Spleen (tissue), 11 donors: ENCODE data around the gene BNIPL. TPM values are rescaled to one million over a fixed set of nuclear protein-coding genes. Genes with fewer than 3 reads are reported as not detected.

Source experiments
- DNase-seq: peaks from one replicate; pipeline ENCODE4 v3.0.0-alpha.2; 2020
- H3K27ac ChIP-seq, 8 donors: fragments of 200-600 bp; sonication (generic) in 7 of 8; 1 replicate in 4 of 8; 2 replicates in 4 of 8; pipeline versions ENCODE4 v1.5.0 to v1.8.0; 2016 to 2021; ENCODE audit warnings: inconsistent platforms in 4 of 8, mild to moderate bottlenecking in 4 of 8, moderate library complexity in 1 of 8
- H3K27me3 ChIP-seq, 7 donors: fragments of 200-600 bp; sonication (generic) in 6 of 7; replicated peaks in 1 of 7; 1 replicate in 4 of 7; 2 replicates in 3 of 7; pipeline versions ENCODE4 v1.5.0 to v1.8.0; 2016 to 2021; ENCODE audit warnings: inconsistent platforms in 3 of 7, mild to moderate bottlenecking in 1 of 7
- H3K36me3 ChIP-seq, 6 donors: fragments of 200-600 bp; sonication (generic) in 5 of 6; 1 replicate in 4 of 6; 2 replicates in 2 of 6; pipeline versions ENCODE4 v1.5.0 to v1.8.0; 2016 to 2021; ENCODE audit warnings: inconsistent platforms in 2 of 6
- H3K4me1 ChIP-seq, 6 donors: fragments of 200-600 bp; sonication (generic) in 5 of 6; 1 replicate in 3 of 6; 2 replicates in 3 of 6; pipeline versions ENCODE4 v1.5.0 to v1.8.0; 2016 to 2021; ENCODE audit warnings: inconsistent platforms in 3 of 6
- H3K4me3 ChIP-seq, 8 donors: fragments of 200-600 bp; sonication (generic) in 7 of 8; 1 replicate in 4 of 8; 2 replicates in 4 of 8; pipeline versions ENCODE4 v1.5.0 to v1.8.0; 2016 to 2021; ENCODE audit warnings: inconsistent platforms in 4 of 8, mild to moderate bottlenecking in 4 of 8, moderate library complexity in 2 of 8
- H3K9me3 ChIP-seq, 8 donors: fragments of 200-600 bp; sonication (generic) in 7 of 8; 1 replicate in 4 of 8; 2 replicates in 4 of 8; pipeline versions ENCODE4 v1.5.0 to v1.8.0; 2016 to 2021; ENCODE audit warnings: inconsistent platforms in 4 of 8
- POLR2A ChIP-seq, 3 donors: fragments of 450-650 bp; IDR thresholded peaks; one replicate each; pipeline ENCODE4 v1.5.1; 2017; ENCODE audit warnings: antibody characterized with exemption in 3 of 3, mild to moderate bottlenecking in 1 of 3
- POLR2AphosphoS5 ChIP-seq, 3 donors: sonication (generic); formaldehyde crosslinking; IDR thresholded peaks; one replicate each; pipeline ENCODE4 v1.5.1; 2017; ENCODE audit warnings: antibody characterized with exemption in 3 of 3
- WGBS, 5 donors: extraction: QIAGEN DNeasy Blood & Tissue Kit in 3 of 5; methylation state at CpG; one replicate each; pipeline versions ENCODE4 v1.1.5 to v1.1.7; 2013 to 2018; 5-methylcytosine and 5-hydroxymethylcytosine counted together
- intact Hi-C: fragments of 100-400 bp; cut with DNase I; formaldehyde crosslinking; loops from one replicate; pipeline ENCODE4 v1.15.0; 2023; ENCODE audit warnings: low total_unique reads
- polyA plus RNA-seq, 3 donors: library from polyadenylated mRNA; stranded (reverse); fragments of 200-250 nt; gene quantifications; one replicate each; pipeline ENCODE4 v1.2.1, GENCODE V29; 2013
- total RNA-seq, 7 donors: library from RNA; depleted of rRNA in 3 of 7; stranded (reverse); fragments of >200 nt in 3 of 7; fragmentation: NEBNext Ultra II Directional in 4 of 7; extraction: Animal tissue kit (Norgen Biotek cat#: 25700) in 4 of 7; gene quantifications; one replicate each; pipeline versions ENCODE4 v1.1.0 to v1.2.1, GENCODE V29; 2016 to 2021
- TF ChIP-seq, protein P1 (sequence below), 11 experiments: fragments of 200-600 bp in 7 of 11; fragments of 450-650 bp in 4 of 11; sonication (generic) in 4 of 11; IDR thresholded peaks in 8 of 11; conservative IDR thresholded peaks in 3 of 11; 1 replicate in 7 of 11; 2 replicates in 4 of 11; pipeline versions ENCODE4 v1.4.0 to v1.8.0; 2016 to 2021; ENCODE audit warnings: antibody characterized with exemption in 11 of 11, inconsistent platforms in 4 of 11, mild to moderate bottlenecking in 1 of 11
- donor health status: healthy with polysubstance abuse.
- donor health status: DM: no; HTN: no; CAD: no; lungs with moderate emphysema.
- donor health status: DM: no; HTN: no; CAD: no.
- donor health status: Bipolar disorder and iron deficiency.
- donor health status: healthy.
- donor health status: DM: no; HTN: no; CAD: no.
- donor health status: DM: yes; HTN: yes; CAD: no.

BNIPL gene
- total and polyA plus RNA-seq, 10 donors = 0.33 to 1.4 (median 0.72) TPM

GRCh38 chr1:150999051-150999674 is 37.2 kb upstream of the BNIPL start:
- TF ChIP-seq POLR2AphosphoS5 (IDR thresholded peaks at IDR 0.05) (no peak), POLR2A (IDR thresholded peaks at IDR 0.05) (no peak)
- TF ChIP-seq, protein P1, sequence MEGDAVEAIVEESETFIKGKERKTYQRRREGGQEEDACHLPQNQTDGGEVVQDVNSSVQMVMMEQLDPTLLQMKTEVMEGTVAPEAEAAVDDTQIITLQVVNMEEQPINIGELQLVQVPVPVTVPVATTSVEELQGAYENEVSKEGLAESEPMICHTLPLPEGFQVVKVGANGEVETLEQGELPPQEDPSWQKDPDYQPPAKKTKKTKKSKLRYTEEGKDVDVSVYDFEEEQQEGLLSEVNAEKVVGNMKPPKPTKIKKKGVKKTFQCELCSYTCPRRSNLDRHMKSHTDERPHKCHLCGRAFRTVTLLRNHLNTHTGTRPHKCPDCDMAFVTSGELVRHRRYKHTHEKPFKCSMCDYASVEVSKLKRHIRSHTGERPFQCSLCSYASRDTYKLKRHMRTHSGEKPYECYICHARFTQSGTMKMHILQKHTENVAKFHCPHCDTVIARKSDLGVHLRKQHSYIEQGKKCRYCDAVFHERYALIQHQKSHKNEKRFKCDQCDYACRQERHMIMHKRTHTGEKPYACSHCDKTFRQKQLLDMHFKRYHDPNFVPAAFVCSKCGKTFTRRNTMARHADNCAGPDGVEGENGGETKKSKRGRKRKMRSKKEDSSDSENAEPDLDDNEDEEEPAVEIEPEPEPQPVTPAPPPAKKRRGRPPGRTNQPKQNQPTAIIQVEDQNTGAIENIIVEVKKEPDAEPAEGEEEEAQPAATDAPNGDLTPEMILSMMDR (IDR thresholded peaks at IDR 0.05 in 8 of 11, conservative IDR thresholded peaks at IDR 0.05 in 3 of 11) = no peak
- no peaks in the 10 kb centered on the region for H3K27me3 ChIP-seq
- no peak overlapping the region for H3K4me3 ChIP-seq
- intact Hi-C loops = no loop called here
- peaks cover 14 to 72% (median 46%) of the 10 kb centered on the region in 6 donors for H3K4me1 ChIP-seq
- H3K27ac ChIP-seq = peak overlapping the region in 5 of 8 donors; percentile 28 to 95 (median 51)
- DNase-seq = no peak
- H3K36me3 ChIP-seq = peaks cover 0 to 80% (median 28%) of the 10 kb centered on the region in 6 donors
- 29 to 58% (median 36%) methylated on average over 15 to 17 of the region's 17 CpGs for WGBS, 5 donors
- no peaks in the 10 kb centered on the region for H3K9me3 ChIP-seq

GRCh38 chr1:150999926-151000325 is 36.5 kb upstream of the BNIPL start:
- Histone ChIP-seq H3K4me1 (peaks cover 17 to 79% (median 53%) of the 10 kb centered on the region in 6 donors), H3K27me3 (no peaks in the 10 kb centered on the region)
- 56 to 74% (median 60%) methylated on average over 2 of the region's 2 CpGs for WGBS, 5 donors

DNA sequence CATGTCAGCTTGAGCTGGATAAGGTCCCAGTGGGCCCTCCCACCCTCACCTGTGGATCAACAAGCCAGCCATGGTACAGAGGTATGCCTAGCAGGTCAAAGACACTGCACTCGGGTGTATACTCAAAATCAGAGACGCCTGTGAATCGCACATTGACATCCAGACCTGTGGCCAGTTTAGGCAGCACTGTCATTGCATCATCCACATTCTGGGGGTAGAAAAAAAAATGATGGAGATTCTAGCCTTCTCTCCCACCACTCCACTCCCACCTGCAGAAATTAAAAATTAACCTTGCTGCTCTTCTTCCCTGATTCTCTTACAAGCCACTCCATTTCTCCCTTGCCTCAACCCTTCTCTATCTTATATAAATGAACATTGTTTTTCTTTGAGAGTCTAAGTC is 36.0 kb upstream of the BNIPL start:
- TF ChIP-seq POLR2A (IDR thresholded peaks at IDR 0.05) (no peak), POLR2AphosphoS5 (IDR thresholded peaks at IDR 0.05) (no peak)
- TF ChIP-seq, protein P1 (IDR thresholded peaks at IDR 0.05 in 8 of 11, conservative IDR thresholded peaks at IDR 0.05 in 3 of 11) = no peak
- Histone ChIP-seq H3K9me3 (no peaks in the 10 kb centered on the region), H3K4me1 (peaks cover 21 to 79% (median 57%) of the 10 kb centered on the region in 6 donors), H3K4me3 (no peak overlapping the region), H3K36me3 (peaks cover 0 to 70% (median 28%) of the 10 kb centered on the region in 6 donors), H3K27me3 (no peaks in the 10 kb centered on the region), H3K27ac (peak overlapping the region in 2 of 8 donors; percentile 91 to 95)
- intact Hi-C loops = no loop called here
- 89 to 98% (median 91%) methylated on average over 3 of the region's 3 CpGs for WGBS, 5 donors
- DNase-seq = no peak

More at GRCh38 chr1:150999926-151000325, 36.5 kb upstream of the BNIPL start:
- Histone ChIP-seq H3K9me3 (no peaks in the 10 kb centered on the region), H3K27ac (peak overlapping the region in 2 of 8 donors; percentile 61 to 95), H3K4me3 (no peak overlapping the region), H3K36me3 (peaks cover 0 to 75% (median 28%) of the 10 kb centered on the region in 6 donors)
- TF ChIP-seq, protein P1 (IDR thresholded peaks at IDR 0.05 in 8 of 11, conservative IDR thresholded peaks at IDR 0.05 in 3 of 11) = no peak
- TF ChIP-seq POLR2AphosphoS5 (IDR thresholded peaks at IDR 0.05) = no peak
- TF ChIP-seq POLR2A (IDR thresholded peaks at IDR 0.05) = no peak
- DNase-seq = no peak
- intact Hi-C loops = no loop called here

DNA sequence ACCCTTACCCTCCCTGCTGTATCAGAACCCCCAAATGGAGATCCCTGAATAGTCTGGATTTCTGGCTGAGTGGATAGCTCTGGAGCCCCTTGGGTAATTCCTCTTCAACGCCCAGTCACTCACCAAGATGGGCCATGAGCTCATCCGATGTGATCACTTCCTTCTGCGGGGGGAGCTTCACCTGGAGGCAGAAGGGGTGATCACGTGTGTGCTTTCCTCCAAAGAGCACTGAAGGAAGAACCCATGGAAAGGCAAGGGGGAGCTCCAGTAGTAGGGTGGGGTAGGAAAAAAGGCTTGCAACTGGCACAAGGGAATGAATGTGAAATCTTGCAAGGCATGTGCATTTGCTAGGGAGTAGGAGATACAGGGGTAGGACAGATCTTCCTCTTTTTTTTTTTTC is 34.8 kb upstream of the BNIPL start:
- Histone ChIP-seq H3K27me3 (no peaks in the 10 kb centered on the region), H3K27ac (peak overlapping the region in 7 of 8 donors; percentile 64 to 95 (median 86)), H3K4me3 (peak overlapping the region in 1 of 8 donors; percentile 87), H3K9me3 (no peaks in the 10 kb centered on the region), H3K36me3 (peaks cover 0 to 61% (median 28%) of the 10 kb centered on the region in 6 donors), H3K4me1 (peaks cover 25 to 82% (median 60%) of the 10 kb centered on the region in 6 donors)
- TF ChIP-seq POLR2AphosphoS5 (IDR thresholded peaks at IDR 0.05) (no peak), POLR2A (IDR thresholded peaks at IDR 0.05) (no peak)
- TF ChIP-seq, protein P1 (IDR thresholded peaks at IDR 0.05 in 8 of 11, conservative IDR thresholded peaks at IDR 0.05 in 3 of 11) = no peak
- intact Hi-C loops = no loop called here
- WGBS, 5 donors = 46 to 77% (median 62%) methylated on average over 4 of the region's 4 CpGs
- DNase-seq = no peak
